ENCODE measurements around the gene STAT5B.

DNA sequence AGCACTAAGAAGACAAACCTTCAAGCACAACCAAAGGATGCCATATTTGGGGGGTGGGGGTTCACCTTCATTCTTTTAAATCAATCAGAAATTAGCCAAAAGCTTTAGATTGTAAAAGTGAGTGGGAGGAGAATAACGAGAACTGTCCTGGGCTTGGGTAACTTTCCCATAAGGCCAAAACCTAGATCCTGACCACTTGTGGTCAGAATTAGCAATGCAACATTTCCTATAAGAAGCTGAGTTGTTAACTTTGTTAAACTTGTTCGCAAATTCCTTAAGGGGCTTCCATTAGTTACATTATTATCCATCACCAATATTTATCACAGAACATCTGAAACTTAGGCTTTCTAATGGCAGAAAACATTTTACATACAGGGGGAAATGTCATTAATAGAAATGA is 25.1 kb downstream of the STAT5B start:
- TF ChIP-seq, protein P1, sequence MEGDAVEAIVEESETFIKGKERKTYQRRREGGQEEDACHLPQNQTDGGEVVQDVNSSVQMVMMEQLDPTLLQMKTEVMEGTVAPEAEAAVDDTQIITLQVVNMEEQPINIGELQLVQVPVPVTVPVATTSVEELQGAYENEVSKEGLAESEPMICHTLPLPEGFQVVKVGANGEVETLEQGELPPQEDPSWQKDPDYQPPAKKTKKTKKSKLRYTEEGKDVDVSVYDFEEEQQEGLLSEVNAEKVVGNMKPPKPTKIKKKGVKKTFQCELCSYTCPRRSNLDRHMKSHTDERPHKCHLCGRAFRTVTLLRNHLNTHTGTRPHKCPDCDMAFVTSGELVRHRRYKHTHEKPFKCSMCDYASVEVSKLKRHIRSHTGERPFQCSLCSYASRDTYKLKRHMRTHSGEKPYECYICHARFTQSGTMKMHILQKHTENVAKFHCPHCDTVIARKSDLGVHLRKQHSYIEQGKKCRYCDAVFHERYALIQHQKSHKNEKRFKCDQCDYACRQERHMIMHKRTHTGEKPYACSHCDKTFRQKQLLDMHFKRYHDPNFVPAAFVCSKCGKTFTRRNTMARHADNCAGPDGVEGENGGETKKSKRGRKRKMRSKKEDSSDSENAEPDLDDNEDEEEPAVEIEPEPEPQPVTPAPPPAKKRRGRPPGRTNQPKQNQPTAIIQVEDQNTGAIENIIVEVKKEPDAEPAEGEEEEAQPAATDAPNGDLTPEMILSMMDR (IDR thresholded peaks at IDR 0.05): no peak
- no peak for TF ChIP-seq POLR2A (IDR thresholded peaks at IDR 0.05)
